Measurements from ENCODE around the gene TOX2.
A peak's percentile ranks its signal among the peaks of the same experiment; 100 is the strongest.

TOX2 gene

GRCh38 chr20:44001667-44002596 is 87.3 kb downstream of the TOX2 start:
- no peak for DNase-seq (ENCODE audit: low read depth, low spot score)

DNA sequence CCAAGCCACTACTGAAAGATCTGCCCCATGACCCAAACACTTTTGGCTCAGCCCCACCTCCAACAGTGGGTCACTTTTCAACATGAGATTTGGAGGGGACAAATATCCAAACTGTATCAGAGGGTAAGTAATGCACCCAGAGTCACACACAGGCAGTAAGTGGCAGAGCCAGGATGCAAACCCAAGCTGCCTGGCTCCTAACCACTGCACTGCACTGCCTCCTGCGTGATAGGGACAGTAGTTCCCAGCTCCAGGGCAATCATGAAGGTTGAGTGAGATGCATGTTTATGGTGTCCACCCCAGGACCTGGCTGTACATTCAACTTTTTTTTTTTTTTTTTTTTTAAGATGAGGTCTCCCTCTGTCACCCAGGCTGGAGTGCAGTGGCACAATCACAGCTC is 88.2 kb downstream of the TOX2 start:
- no peak for DNase-seq (ENCODE audit: low read depth, low spot score)

- no peak for DNase-seq (ENCODE audit: low read depth, low spot score)
Measured at GRCh38 chr20:44003609-44004008, 89.0 kb downstream of the TOX2 start.

DNA sequence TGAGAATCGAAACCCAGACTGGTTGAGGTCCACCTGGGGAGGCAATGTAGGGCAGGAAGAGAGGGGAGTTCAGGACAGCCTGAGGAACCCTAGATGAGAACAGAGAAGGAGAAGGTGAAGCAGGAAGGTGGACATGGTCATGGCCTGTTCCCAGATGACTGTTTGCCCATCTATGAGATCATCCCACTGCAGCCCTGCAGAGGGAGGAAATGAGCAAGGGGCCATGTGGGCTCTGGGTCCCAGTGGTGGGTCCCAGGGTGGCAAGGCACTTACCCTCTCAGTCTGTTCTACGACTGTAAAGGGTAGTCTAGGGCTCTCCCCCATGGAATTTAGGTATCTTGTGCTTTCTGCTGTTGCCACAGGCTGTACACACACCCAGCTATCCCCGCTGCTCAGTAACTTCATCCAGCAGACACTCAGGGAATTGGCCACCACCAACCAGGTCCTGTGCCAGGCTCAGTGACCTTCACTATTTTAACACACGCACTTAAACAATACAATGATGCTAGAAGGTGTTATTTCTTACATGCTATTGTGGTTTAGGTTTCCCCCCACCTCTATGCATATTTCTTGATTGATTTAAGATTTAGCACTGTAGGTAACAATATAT is 89.8 kb downstream of the TOX2 start:
- DNase-seq (ENCODE audit: low read depth, low spot score) = no peak

- no peak for DNase-seq (ENCODE audit: low read depth, low spot score)
Measured at GRCh38 chr20:44005661-44006060, 91.0 kb downstream of the TOX2 start.

DNA sequence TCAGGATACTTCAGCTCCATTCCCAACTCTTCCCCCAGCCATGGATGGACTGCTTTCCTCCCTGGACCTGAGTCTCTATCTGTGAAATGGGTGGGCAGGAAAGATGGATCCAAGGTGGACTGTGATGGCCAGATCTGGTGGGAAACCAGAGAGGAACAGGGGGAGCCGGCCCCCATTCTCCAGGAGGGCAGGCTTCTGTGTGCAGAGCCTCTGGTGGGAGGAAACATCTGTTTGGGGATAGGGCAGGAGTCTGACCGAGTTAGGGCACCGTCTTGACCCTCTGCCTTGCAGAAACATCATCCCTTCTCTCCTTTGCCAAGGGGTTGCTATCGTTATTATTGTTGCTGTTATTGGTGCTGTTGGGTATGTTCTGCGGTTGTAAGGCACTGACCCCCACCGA is 91.5 kb downstream of the TOX2 start:
- DNase-seq (ENCODE audit: low read depth, low spot score) = no peak

DNA sequence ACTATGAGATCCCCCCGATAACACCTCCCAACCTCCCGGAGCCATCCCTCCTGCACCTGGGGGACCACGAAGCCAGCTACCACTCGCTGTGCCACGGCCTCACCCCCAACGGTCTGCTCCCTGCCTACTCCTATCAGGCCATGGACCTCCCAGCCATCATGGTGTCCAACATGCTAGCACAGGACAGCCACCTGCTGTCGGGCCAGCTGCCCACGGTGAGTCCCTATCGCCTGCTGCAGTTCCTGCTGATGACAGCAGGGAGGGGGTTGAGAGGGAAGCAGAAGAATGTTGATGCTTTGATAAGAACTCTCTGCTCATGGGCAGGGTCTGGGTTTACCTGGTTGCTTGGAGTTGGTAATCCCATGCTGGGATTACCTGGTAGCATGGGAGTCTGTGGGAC is 91.9 kb downstream of the TOX2 start:
- no peak for DNase-seq (ENCODE audit: low read depth, low spot score)

GRCh38 chr20:44008806-44009678 is 94.4 kb downstream of the TOX2 start:
- DNase-seq (ENCODE audit: low read depth, low spot score) = no peak

DNA sequence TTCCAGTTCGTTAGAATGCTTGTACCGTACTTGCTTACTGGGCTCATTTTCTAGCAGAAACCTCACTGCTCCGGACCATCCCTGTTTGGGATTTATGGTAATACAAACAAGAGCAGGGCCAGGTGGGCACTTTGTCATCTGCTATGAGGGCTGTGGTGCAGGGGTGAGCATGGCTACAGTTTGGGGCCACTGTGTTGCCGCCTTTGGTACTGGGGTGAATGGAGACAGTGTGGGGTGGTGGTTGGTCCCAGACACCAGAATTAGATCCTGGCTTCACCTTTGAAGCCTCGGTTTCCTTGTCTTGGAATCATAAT is 95.0 kb downstream of the TOX2 start:
- DNase-seq (ENCODE audit: low read depth, low spot score) = no peak

DNA sequence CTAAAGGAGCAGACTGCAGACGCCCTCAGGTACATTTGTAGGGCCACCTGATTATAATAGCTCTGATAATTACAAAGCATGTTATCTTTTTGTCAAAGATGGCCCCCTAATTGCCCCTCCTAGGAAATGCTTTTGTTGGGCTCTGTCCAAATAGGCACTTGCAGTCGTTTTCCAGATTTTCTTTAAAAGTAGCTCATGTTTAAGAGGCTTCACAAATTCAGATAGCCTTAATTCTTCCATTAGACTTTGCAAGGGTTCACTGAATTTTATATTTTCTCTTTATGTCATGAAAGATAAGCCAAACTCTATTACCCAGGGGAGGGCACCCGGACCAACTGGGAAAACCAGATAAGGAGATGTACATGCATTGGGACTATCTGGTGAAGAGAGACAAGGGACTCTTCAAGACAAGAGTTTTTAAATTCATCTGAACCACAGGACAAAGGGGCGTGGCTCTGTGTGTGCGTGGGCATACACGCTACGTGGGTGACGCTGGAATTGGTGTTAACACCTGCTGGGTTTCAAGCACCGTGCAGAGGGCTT is 95.6 kb downstream of the TOX2 start:
- DNase-seq (ENCODE audit: low read depth, low spot score) = no peak

DNA sequence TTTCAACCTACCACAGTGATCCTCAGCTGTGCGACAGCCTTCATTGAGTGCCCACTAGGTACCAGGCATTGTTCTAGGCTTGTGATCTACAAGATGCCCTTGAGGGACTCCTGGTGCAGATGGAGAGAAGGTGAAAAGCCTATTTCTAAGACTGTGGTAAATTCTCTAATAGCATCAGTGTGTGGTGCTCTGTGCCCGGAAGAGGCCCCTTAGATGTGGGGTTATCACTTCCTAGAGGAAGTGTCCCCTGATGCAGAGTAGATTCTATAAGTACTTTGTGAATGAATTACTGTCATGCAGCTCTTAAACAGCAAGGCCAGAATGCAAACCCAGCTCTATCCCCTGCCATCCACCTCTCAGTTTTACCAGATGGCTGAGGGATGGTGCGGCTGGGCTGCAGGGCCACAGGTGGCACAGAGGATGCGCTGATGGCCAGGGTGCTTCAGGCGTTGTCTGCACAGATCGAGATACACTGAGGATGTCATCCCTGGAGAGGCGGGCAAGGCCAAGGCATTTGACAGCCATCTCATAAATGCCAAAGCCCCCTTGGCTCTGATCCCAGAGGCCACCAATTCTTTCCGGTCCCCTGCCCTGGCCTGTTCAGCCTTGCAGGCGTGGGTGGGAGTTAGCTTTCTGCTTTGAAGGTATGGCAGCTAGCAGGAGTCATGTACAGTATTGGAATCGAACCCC is 96.7 kb downstream of the TOX2 start:
- DNase-seq (ENCODE audit: low read depth, low spot score) = no peak

GRCh38 chr20:44012466-44013226 is 98.0 kb downstream of the TOX2 start:
- DNase-seq (ENCODE audit: low read depth, low spot score) = no peak

DNA sequence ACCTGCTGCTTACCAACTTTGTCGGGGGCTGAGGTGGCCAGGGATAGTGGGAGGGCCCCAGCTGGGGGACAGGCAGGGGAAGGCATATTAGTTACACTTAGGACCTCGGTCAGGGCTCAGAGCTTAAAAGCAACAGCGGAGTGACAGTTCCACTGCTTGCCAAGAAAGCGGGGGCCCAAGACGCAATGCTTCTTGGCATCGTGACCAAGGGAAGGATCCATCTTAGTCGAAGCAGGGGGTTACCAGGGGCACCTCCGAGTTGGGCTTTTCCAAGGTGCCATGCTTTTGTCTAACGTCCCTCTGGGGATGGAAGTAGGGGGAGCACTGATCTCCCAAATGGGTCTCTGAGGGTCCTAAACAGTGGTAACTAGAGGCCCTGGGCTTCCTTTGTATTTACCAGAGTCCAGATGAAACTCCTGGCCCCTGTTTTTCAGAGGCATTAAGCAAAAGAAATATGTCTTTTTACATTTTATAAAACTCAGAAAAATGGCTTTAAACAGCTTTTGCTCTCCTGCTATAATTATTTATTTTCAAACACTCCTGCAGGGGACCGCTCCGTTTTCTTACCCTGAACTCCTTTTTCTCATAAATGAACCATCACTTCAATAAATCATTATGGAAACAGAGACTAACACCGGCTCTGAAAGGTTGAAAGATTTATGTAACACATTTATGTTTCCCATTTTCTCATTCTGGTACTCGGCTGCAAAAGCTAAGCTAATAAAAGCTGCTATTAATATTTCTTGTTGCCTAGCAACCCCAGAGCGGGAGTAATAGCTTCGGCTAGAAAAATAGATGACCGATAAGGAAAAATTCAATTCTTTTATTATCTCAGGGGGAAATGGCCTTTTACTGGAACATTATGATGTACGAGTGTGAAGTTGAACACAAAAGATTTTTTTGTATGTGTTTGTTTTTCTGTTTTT is 100.4 kb downstream of the TOX2 start:
- DNase-seq (ENCODE audit: low read depth, low spot score) = no peak

DNA sequence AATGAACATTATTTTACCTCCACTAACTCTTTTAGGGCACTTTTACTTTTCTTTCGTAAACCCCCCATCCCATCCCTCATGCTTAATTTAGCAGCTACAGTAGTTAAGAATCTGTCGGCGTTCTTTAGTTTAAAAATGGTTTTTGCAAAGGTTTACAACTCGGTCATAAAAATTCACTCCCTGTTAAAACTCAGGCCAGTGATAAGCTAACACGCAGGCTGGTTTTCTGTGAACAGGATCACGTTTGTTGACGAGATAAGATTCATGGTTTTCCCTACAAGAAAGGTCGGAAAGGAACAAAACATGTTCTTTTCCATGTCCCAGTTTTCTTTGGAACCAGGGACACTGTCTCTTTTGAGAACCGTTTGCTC is 101.1 kb downstream of the TOX2 start:
- no peak for DNase-seq (ENCODE audit: low read depth, low spot score)

DNA sequence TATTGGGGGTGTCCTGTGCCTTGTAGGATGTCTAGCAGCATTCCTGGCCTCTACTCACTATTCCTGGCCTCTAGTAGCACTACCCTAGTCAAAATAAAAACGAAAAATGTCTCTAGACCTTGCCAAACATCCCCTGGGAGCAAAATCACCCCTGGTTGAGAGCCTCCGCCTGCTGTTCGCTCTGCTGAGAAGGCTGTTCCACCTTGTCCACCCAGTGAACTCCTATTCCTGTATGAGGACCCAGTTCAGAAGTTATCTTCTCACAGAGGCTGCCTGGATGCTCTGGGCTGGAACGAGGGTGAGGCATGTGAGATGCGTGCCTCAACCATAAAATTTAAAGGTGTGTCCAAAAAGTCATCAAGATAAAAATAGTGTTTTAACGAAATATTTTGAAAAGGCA is 101.9 kb downstream of the TOX2 start:
- DNase-seq (ENCODE audit: low read depth, low spot score) = no peak

- DNase-seq (ENCODE audit: low read depth, low spot score) = no peak
Measured at GRCh38 chr20:44017211-44017610, 102.6 kb downstream of the TOX2 start.

- DNase-seq (ENCODE audit: low read depth, low spot score) = no peak
Measured at GRCh38 chr20:44017905-44018258, 103.2 kb downstream of the TOX2 start.

DNA sequence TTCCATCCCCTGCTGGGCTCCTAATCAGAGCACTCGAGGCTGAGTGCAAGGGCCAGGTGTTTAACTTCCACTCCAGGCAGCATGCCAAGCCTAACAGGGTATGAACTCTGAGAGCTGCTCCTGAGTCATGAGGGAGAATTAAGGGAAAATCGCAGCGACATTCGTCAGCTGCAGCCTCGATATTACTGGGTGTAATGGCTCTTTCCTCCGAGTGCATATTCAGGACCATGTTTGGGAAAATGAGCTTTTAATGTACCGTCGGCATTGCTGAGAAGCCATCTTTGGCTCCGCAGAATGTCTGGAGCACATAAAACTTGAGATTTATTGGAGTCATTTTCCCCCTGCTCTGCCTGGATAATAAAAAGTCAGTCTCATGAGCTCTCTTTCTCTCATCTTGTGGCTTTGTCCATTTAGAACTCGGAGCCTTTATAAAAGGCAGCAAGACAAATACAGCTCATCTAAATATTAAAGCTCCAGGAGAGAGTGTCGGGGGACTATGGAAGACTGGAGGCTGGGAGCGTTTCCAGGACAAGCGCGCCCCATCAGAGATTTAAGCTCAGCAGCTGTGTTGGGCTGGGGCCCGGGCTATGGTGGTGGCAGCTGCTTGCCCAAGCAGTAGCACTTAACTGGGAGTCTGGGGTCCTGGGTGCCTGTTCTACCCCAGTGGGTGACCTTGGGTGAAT is 103.7 kb downstream of the TOX2 start:
- peak; percentile 20 for DNase-seq (ENCODE audit: low read depth, low spot score)

DNA sequence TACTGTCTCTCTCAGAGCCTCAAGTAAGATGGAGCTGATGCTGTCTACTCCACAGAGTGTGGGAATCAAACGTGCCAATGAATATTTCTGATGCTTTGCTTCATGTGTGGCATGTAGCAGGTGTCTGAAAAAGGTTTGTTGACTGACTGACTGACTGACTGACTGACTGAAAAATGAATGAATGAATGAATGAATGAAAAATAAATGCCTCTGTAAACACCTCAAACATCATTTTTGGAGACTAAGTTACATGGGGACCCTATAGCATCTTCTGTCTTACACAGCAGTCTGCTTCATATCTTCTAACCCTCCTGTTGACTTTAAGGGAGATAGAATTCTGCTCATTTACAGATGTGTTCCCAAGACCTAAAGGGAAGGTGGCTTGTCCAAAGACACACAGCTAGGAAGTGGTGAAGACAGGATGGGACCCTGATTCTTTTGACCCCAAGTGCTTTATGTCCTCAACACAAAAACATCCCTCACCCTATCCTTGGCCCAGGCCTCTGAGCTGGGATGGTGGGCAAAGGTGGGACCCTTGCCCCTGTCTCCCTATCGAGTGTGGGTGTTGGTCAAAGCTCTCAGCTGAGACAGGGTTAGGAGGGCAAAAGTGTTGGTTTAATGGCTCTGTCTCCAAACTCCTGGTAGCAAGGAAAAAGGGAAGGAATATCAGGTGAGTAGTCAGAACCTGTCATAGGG is 104.4 kb downstream of the TOX2 start:
- DNase-seq (ENCODE audit: low read depth, low spot score) = no peak

Measured in smooth muscle cell of the brain vasculature (primary cell).